IPS-NIHi11 (cell line): Measurements from ENCODE around the gene ECHS1.

ENCODE experiments used
- DNase-seq: peaks from one replicate; pipeline ENCODE4 v3.0.0; 2012; ENCODE audit warnings: mixed read lengths, low spot score

ECHS1 gene

DNA sequence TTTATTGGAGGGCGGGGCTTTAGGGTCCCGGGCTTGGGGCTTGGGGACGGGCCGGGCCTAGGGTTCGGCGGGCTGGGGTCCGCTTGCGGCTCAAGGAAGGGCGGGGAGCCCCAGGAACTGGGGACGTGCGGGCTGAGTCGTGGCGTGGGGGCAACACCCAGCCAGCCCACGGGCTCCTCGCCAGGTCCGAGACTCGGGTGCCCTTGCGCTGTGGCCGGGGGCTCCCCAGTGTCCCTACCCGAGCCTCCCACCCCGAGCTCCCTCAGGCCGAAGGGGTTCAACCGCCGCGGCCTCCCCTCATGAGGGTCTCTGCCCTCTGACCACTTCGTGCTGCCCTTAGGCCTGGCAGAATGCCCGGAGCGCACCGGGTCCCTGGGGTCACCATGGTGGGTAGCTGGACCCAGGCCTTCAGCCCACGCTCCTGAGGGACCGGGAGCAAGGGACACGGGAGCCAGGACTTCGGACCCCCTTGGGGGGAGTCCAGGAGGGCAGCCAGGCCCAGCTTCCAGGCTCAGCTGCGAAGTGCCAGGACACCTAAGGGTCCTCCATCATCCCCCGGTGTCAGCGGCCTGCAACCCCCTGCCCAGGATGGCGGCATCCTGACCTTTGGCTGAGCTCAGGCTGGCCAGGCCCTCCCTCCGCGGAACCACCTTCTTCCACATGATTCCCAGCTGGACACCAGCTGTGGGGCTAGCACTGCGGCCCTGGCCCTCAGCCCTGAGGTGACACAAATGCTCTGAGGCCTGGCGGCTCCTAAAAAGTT, 14.8 kb downstream of the ECHS1 start:
- DNase-seq = no peak

DNA sequence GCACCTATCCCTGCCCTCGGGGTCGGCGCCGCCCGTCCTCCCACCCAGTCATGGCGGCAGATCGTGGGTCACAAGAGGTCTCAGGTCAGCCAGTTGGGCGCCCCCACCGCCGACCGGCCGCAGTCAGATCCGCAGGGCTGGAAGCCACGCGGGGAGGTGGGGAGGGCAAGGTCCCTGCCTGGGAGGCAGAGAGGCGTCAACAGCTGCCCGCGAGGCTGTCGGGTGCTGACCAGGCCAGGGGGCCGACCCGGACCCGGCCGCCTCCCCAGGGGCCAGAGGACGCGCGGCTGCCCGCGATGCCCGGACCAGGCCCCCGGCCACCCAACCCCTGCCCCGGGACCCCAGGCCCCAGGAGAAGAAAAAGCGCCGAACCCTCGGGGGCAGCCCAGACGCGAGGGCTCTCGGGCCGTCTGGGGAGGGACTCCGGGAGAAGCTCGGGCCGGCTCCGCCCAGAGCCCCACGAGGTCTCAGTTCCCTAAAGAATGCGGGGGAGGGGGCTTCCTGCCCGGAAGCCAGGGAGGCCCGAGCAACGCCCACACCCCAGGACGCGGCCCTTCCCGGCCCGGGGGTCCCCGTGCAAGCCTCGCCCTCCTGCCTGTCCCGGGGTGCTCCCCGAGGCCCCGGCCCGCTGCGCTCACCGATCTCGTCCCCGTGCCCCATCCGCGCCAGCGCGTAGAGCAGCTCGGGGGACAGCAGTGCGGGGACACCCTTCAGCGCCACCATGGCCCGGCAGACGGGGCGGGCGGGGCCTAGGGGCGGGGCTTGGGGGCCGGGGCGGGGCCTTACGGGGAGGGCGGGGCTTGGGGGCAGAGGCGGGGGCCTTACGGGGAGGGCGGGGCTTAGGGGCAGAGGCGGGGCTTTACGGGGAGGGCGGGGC, 15.6 kb downstream of the ECHS1 start, which contains the start of gene FUOM:
FUOM (minus strand) TSS at position 735 of the 877 bp plus-strand sequence; CDS start at position 723, 12 bp downstream.
- DNase-seq = peak; percentile 99

DNA sequence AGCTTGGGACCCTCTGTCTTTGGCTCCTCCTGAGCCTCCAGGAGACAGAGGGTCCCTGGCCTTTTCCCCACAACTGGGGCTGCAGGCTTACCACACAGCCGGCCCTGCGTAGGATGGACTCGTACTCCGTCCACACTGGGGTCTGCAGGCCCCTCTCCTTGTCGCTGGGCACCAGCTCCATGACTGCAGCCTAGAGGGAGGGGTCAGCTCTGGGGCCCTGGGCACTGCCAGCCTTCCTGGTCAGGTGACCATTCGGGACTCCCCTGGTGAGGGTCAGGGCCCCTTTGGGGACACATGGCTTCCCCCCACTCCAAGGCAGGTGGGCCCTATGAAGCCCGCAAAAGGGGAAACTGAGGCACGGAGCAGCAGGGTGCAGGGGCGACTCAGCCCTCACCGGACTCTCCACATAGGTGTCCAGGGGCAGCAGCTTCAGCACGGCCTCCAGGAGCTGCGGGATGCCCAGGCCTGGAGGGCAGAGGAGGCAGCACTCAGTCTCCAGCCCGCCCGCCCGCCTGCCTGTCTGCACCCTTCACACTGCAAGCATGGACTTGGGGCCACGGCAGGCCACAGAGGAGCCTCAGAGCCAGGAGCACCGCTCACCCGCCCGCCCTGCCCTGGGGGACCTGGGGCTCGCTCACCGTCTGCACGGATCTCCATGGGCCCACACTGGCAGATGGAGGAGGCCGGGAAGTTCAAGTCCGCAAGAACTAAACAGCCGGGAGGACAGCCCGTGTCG, 16.4 kb downstream of the ECHS1 start:
- no peak for DNase-seq

DNA sequence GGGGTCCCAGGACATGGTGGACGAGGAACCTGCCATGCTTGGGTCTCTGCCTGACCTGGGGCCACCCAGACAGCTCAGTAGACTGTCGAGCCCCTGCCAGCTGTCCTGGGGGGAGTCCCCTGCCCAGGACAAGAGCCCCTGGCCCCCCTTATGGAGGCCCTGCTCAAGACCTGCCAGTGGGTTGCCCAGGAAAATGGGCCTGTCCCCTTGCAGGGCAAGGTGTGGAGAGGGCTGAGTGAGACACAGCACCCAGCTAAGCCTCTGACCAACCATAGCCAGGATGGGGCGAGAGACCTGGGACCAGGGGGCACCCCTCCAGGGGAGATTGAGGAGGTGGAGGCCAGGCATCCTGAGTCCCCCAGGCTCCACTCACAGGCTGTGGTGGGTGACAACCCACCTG, 17.2 kb downstream of the ECHS1 start:
- DNase-seq = no peak

DNA sequence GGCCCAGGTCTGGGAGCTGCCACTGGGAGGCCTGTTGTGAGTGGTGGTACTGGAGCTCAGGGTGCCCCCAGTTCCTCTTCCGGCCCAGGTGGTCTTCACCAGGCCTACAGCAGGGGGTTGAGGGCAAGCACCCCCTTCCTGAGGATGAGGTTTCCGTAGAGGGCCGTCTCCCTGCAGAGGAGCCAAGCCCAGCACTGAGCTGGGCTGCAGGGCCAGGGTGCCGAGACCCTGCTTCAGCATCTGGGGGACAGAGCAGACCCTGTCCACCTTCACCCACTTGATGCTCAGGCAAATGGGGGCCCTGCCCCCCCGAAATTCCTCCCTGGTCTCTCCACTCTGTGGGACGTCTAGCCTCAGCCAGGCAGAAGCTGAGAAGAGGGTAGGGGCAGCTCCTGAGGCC, 17.9 kb downstream of the ECHS1 start:
- no peak for DNase-seq

DNA sequence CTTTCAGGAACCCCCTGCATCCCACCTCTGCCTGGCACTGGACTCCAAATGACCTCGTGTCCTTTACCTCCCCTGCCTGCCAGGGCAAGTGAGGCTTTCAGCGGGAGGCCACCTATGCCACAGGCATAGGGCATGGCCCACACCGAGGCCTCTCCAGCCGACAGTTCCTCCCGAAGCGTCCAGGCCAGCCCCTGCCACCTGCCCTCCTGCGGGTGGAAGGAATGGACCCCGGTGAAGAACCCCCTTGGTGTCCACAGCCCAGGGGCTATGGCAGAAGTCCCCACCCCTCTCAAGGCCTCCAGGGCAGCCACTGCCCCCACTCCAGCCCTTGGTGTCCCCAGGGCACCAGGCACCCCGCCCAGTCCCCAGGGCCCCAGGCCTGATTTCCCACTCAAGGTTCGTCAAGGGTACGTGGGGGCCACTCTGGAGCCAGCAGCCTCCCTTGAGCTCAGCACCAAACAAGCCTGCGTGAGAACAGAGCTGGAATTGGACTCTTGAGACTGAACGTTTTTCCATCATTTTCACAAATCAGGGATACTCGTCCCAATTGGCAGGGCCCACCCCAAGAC, 18.4 kb downstream of the ECHS1 start:
- DNase-seq = no peak

DNA sequence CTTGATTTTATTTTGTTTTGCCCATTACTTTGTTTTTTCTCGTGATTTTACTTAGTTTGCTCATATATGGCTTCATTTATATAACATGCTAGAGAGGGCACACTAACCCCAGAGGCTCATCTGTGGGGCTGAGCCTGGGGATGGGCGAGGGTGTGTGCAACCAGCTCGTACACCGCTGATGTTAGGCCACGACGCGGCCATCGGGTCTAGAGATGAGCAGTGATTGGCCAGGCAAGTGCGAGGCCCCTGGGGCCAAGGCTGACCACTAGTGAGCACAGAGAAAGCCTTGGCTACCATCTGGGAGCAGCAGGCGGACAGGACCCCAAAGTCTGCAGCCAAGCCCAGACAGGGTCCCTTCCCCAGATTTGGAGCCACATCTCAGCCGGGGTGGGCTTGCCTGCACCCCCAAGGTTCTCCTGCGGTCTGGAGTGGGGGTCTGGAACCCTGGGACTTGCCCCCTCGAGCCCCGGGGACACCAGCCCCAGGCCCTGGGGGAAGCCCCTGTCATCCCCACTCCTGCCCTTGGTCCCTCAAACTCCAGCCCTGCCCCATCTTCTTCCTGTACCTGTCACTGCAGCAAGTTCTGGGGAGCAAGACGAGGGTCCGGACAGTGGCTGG, 19.1 kb downstream of the ECHS1 start:
- no peak for DNase-seq

DNA sequence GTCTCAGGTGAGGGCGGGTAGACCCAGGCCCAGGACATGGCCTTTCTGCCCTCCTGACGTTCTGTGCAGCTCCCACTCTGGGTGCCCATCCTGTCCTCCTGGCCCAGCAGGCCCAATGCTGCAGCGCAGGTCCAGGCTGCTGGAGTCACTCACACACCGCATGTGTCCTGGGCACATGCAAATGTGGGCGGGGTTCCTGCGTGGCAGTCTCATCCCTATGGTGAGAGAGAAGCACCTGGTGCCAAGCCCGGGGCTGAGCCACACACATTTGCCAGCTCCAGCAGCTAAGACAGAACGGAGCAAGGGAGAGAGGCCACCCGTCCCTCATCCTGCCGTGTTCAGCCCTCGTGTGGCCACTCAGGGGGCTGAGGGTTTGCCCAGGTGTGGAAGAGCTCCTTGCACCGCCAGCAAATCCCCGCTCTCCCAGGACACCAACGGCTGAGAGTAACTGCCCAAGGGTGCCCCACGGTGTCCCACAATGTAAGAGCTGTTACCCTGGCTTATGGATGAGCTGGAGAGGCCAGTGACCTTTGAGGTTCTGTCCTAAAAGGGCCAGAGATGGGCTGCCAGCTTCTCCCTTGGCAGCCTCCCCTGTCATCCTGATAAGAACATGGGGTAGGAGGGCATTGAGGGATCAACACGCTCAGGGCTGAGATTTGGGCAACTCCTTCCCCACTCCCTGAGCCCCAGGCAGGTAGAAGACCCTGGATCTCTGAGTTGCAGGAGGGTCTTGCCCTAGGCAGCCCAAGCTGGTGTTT, 19.8 kb downstream of the ECHS1 start:
- DNase-seq = no peak

DNA sequence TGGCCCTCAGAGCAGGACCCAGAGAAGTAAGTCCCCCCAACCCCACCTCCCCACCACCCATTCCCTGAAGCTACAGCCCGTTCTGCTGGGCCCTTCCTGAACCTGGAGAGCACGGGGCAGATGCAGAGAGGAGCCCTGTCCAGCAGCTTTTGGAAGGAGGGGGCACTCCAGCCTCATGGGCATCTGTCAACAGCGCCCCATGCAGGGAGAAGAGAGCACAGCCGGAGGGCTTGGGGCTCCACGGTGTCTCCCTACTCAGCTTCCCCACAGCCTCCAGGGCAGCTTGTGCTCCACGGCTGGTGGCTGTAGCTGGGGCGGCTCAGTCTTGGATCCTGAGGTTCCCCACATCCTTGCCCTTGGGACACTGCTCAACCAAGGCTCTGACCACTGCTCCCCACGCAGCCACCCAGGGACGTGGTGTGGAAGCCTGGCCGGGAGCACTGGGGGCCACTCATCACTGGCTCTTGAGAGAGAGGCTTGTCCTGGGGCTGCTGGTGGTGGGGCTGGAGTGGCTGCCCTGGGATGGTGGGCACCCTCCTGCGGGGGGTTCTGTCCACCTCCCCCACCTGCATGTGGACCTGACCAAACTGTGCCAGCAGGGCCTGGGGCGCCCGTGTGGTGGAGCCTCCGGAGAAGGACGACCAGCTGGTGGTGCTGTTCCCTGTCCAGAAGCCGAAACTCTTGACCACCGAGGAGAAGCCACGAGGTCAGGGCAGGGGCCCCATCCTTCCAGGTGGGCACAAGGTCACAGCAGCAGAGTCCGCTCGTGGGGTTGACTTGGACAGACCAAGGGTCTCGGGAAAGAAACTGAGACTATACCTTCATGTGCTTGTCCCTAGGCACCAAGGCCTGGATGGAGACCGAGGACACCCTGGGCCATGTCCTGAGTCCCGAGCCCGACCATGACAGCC, 21.5 kb downstream of the ECHS1 start:
- DNase-seq = peak; percentile 55

DNA sequence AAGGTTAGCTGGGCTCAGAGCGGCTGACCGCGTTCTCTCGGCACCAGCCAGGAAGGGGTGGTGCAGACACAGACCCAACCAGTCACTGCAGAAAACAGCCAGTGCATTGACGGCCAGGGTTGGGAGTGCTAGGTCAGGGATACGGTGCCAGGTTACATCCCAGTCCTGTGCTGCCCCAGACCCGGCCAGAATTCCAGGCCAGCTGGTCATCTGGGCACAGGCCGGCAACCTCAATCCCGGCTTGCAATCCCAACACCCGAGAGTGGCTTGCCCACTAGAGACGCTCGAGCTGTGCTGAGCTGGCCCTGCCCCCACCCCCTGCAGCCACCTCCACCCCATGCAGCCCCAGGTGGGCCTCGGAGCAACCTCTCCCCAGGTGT, 22.2 kb downstream of the ECHS1 start:
- DNase-seq = no peak

DNA sequence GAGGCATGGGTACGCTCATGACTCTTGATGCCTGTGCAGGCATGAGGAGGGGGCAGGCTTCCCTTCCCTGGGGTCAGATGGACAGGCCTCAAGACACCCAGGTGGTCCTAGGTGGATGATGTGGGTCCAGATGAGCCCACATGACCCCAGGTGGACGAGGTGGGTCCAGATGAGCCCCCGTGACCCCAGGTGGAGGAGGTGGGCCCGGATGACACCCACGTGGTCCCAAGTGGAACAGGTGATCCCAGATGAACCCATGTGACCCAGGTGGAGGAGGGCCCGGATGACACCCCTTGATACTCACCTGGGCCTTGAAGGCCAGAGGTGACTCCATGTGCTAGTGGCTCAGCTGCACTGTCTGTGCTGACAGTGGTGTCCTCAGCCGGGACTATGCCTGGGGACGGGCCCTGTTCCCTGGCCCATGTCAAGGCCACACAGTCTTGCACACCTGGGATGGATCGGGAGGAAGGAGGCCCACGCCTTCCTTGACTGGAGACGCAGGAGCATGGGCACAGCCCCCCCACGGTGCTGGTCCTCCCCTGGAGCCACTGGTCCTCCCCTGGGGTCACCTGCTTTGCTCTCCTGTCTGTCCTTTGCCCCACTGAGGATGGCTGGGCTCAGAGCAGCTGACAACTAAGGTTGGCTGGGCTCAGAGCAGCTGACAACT, 22.7 kb downstream of the ECHS1 start:
- no peak for DNase-seq

DNA sequence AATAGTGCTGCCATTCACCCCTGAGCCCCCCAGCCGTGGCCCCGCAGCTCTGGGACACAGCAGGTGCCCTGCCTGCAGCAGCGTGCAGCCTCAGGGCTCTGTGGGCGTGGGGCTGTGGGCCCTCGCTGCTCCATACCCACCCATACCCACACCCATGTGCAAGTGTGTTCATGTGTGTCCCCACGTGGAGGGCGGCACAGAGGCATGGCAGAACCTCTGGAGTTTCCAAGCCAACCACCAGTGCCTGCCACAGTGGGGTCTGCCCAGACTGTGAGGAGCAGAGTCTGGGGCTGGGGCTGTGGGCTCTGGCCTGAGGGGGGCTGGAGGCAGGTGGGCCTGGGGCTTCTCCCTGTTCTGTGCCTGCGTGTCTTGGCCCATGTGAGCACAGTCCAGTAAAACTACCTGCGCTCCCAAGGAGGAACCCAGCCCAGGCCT, 23.6 kb downstream of the ECHS1 start:
- no peak for DNase-seq

DNA sequence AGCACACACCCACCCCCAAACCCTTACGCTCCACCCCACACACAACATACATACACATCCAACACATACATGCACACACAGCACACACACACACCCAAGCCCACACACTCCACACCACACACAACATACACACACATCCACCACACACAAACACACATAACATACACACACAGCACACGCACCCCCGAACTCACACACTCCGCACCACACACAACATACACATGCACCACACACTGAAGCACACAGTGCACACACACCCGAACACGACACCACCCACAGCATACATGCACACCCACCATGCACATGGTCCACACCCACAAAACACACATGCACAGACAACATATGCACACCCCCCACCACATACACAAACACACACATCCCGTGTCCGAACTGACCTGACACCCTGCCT, 24.0 kb downstream of the ECHS1 start:
- DNase-seq = no peak

DNA sequence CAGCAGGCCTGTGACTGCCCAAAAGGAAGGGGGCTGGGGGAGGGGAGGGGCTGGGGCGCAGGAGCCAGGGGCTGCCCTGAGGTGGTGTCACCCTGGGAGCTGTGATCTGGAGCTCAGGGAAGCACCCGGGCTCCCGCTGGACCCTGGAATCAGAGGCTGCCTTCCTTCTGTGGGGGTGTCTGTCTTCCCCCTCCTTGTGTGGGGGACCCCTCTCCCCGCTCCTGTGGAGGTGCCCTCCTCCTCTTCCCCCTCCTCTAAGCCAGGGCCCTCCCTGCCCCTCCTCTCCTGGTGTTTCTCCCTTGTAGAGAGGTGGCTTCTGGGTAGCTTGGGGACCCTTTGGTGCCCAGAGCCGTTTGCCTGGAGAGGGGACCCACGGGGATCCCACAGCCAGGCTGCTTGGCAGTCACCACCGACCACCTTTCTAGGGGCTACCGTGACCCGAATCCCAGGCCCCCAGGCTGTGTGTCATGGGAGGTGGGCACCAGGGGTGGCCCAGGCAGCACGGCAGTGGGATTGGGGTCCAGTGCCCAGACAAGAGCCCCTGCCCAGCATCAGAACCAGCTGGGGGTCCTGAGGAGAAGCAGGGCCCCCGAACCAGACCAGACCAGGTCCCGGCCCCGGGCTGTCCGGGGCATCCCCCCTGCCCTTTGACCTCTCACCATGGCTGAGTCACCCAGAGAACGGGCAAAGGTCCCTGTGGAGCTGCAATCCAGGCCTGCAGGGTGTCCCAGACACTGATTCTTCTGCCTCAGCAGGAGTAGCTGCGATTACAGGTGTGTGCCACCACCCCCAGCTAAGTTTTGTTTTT, 25.2 kb downstream of the ECHS1 start:
- DNase-seq = no peak

DNA sequence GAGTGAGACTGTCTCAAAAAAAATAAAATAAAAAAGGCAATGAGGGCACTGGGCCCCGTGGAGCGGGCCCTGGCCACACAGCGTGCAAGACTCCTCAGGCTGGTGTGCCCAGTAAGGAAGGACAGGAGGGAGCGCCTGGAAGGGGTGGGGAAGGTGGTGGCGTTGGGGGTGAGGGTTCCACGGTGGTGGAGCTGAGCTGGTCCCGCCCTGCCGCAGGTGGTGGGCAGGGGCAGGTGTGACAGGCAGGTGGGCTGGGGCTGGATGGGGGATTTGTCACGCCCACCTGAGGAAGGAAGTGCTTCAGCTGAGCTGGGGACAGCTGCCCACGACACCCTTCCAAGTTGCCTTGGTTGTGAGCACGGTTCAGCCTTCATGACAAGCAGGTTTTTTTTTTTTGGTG, 26.7 kb downstream of the ECHS1 start:
- DNase-seq = no peak

DNA sequence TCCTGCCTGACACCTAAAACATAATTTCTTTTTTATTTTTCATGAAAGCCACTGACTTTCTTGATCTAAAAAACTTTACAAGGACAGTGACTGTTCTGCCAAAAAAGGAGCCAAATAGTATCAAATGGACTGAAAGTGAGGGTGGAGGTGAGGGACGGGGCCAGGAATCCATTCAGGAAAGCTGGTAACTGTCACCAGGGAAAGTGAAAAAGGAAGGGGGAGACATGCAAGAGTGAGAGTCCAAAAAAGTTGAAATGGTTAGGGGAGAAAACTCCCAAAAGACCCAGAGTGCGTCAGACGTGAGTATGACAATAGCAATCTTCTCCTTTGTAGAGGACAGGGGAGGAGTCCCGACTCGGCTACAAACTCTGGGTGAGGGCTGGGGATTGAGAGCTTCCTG, 28.9 kb downstream of the ECHS1 start:
- DNase-seq = no peak

DNA sequence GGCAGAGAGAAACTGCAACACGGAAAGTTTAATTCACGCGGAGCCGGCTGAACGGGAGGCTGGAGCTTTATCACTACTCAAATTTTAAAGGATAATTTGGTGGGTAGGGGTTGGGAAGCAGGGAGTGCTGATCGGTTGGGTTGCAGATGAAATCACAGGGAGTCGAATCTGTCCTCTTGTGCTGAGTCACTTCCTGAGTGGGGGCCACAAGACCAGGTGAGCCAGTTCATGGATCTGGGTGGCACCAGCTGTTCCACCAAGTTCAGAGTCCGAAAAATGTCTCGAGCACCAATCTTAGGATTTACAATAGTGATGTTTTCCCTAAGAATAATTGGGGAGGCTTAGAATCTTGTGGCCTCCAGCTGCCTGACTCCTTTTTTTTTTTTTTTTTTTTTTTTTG, 29.6 kb downstream of the ECHS1 start:
- DNase-seq = no peak

DNA sequence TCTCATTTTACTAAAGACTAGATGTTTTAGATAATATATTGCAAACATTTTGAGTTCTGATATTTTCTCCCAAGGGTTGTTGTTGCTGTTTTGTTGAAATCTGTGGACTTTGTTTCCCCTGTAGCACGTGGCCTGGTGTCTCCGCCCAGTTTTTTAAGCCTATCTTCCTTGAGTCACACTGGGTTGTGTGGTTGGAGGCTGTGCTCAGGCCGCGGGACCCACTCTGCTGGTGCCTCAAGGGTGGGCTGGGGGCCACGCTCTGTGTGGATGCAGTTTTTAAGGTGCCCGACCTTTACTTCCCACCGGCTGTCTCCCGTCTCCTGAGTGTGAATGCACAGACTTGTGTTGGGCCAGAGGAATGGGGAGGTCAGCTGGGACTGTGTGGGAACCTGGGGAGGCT, 30.2 kb downstream of the ECHS1 start:
- no peak for DNase-seq

DNA sequence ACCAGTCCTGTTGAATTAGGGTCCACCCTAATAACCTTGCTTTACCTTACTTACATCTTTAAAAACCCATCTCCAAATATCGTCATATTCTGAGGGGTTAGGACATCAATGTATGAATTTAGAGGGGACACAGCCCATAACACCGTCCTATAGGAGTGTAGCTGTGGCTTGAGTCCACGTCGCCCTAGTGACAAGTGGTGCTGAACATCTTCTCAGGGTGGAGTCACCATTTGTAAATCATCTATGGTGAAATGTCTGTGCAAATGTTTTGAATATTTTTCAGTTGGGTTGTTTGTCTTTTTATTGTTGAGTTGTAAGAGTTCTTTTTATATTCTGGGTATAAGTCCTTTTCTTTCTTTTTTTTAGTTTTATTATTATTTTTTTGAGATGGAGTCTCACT, 31.2 kb downstream of the ECHS1 start:
- no peak for DNase-seq
